Neuronal stem cell (in vitro differentiated cells): ENCODE results near the gene SLC25A45.

Source experiments
- DNase-seq: peaks from one replicate; pipeline ENCODE4 v3.0.0-alpha.2; 2013; ENCODE audit warnings: low spot score
- H2AFZ ChIP-seq: one replicate; pipeline ENCODE4 v1.6.1; 2013; ENCODE audit warnings: mild to moderate bottlenecking, low read length, inconsistent platforms
- H2AK5ac ChIP-seq: 2 replicates; pipeline ENCODE4 v1.6.1; 2013; ENCODE audit warnings: low read depth, mild to moderate bottlenecking, inconsistent platforms, low read length, moderate library complexity, mixed read lengths
- H2BK120ac ChIP-seq: 2 replicates; pipeline ENCODE4 v1.6.1; 2013; ENCODE audit warnings: low read depth, mild to moderate bottlenecking, inconsistent platforms, low read length, moderate library complexity, mixed read lengths
- H2BK12ac ChIP-seq: one replicate; pipeline ENCODE4 v1.6.1; 2013; ENCODE audit warnings: low read length, inconsistent platforms
- H2BK15ac ChIP-seq: 2 replicates; pipeline ENCODE4 v1.6.1; 2013; ENCODE audit warnings: mild to moderate bottlenecking, low read length, inconsistent platforms, mixed read lengths
- H2BK5ac ChIP-seq: one replicate; pipeline ENCODE4 v1.6.1; 2013; ENCODE audit warnings: inconsistent platforms, mild to moderate bottlenecking, low read length, moderate library complexity
- H3K14ac ChIP-seq: one replicate; pipeline ENCODE4 v1.6.1; 2013; ENCODE audit warnings: low read length, inconsistent platforms
- H3K18ac ChIP-seq: 2 replicates; pipeline ENCODE4 v1.6.1; 2013; ENCODE audit warnings: low read length, inconsistent platforms
- H3K23ac ChIP-seq: 2 replicates; pipeline ENCODE4 v1.6.1; 2013; ENCODE audit warnings: low read depth, mild to moderate bottlenecking, mixed read lengths, low read length, inconsistent platforms; ENCODE audit not compliant: poor library complexity
- H3K27ac ChIP-seq: replicated peaks from 3 replicates; pipeline ENCODE4 v1.5.1; 2013; ENCODE audit warnings: low read length, inconsistent platforms
- H3K27me3 ChIP-seq, 3 experiments: 2 replicates each; pipeline ENCODE4 v1.6.1; 2013; ENCODE audit warnings: low read length in 3 of 3, mild to moderate bottlenecking in 2 of 3, inconsistent platforms in 1 of 3, low read depth in 1 of 3, mixed read lengths in 1 of 3, moderate library complexity in 1 of 3; ENCODE audit not compliant: control insufficient read depth in 3 of 3, insufficient read depth in 3 of 3
- H3K36me3 ChIP-seq, 2 donors: replicated peaks in 1 of 2; 2 replicates each; pipeline ENCODE4 v1.6.1; 2013; ENCODE audit warnings: low read length in 2 of 2; ENCODE audit not compliant: control insufficient read depth in 2 of 2, insufficient read depth in 2 of 2
- H3K4ac ChIP-seq: 2 replicates; pipeline ENCODE4 v1.6.1; 2013; ENCODE audit warnings: inconsistent platforms, mild to moderate bottlenecking, low read length, moderate library complexity
- H3K4me1 ChIP-seq, 2 donors: 1 replicate in 1 of 2; 2 replicates in 1 of 2; pipeline ENCODE4 v1.6.1; 2013; ENCODE audit warnings: low read length in 2 of 2, low read depth in 1 of 2; ENCODE audit not compliant: control insufficient read depth in 2 of 2, insufficient read depth in 1 of 2
- H3K4me2 ChIP-seq: one replicate; pipeline ENCODE4 v1.6.1; 2013; ENCODE audit warnings: mild to moderate bottlenecking, low read length, inconsistent platforms; ENCODE audit not compliant: insufficient read depth, poor library complexity, severe bottlenecking
- H3K4me3 ChIP-seq, 2 donors: 2 replicates each; pipeline ENCODE4 v1.5.1; 2013; ENCODE audit warnings: low read length in 2 of 2, mild to moderate bottlenecking in 2 of 2, inconsistent platforms in 1 of 2, moderate library complexity in 1 of 2
- H3K79me1 ChIP-seq: one replicate; pipeline ENCODE4 v1.6.1; 2013; ENCODE audit warnings: low read depth, mild to moderate bottlenecking, inconsistent platforms, low read length, moderate library complexity
- H3K9ac ChIP-seq: one replicate; pipeline ENCODE4 v1.6.1; 2013; ENCODE audit warnings: mild to moderate bottlenecking, low read depth, low read length, inconsistent platforms; ENCODE audit not compliant: poor library complexity
- H3K9me3 ChIP-seq, 2 donors: replicated peaks in 1 of 2; 2 replicates each; pipeline versions ENCODE3 to v1.6.1; 2013; ENCODE audit warnings: low read length in 2 of 2, mild to moderate bottlenecking in 2 of 2, inconsistent platforms in 1 of 2, low read depth in 1 of 2, mixed read lengths in 1 of 2, moderate library complexity in 1 of 2; ENCODE audit not compliant: control insufficient read depth in 2 of 2, insufficient read depth in 1 of 2
- H4K8ac ChIP-seq: one replicate; pipeline ENCODE4 v1.6.1; 2013; ENCODE audit warnings: low read depth, mild to moderate bottlenecking, inconsistent platforms, low read length, moderate library complexity
- H4K91ac ChIP-seq: one replicate; pipeline ENCODE4 v1.6.1; 2013; ENCODE audit warnings: low read length, low read depth, mild to moderate bottlenecking, inconsistent platforms; ENCODE audit not compliant: poor library complexity
- WGBS, 2 donors: extraction: QIAGEN DNeasy Blood & Tissue Kit; methylation state at CpG; one replicate each; pipeline ENCODE4 v1.1.7; 2013; ENCODE audit warnings: missing lambda C conversion rate in 2 of 2, mixed read lengths in 1 of 2; ENCODE audit not compliant: insufficient read length in 2 of 2, insufficient replicate concordance in 1 of 2; ENCODE audit errors: extremely low coverage in 2 of 2; 5-methylcytosine and 5-hydroxymethylcytosine counted together

SLC25A45 gene

GRCh38 chr11:65378208-65378927 lies 4.1 kb downstream of the SLC25A45 start:
- Histone ChIP-seq H3K23ac (peak overlapping the region; percentile 75), H3K4me1 (peaks cover 12 to 14% of the 10 kb centered on the region in 2 donors), H2BK120ac (no peak overlapping the region), H3K14ac (no peak overlapping the region), H4K8ac (no peak overlapping the region), H2BK5ac (no peak overlapping the region), H3K79me1 (no peaks in the 10 kb centered on the region), H3K9me3 (peaks cover 0 to 2% of the 10 kb centered on the region in 2 donors), H3K9ac (no peak overlapping the region), H3K4ac (no peak overlapping the region), H2AK5ac (no peak overlapping the region), H3K27me3 (peaks cover 0 to 16% (median 0%) of the 10 kb centered on the region in 3 experiments), H2AFZ (no peak overlapping the region), H3K18ac (peak overlapping the region; percentile 36), H2BK12ac (no peak overlapping the region), H3K4me3 (no peak overlapping the region), H3K36me3 (no peaks in the 10 kb centered on the region), H4K91ac (no peak overlapping the region), H3K27ac (no peak overlapping the region), H3K4me2 (no peak overlapping the region), H2BK15ac (peak overlapping the region; percentile 45)
- DNase-seq, result no peak
- WGBS, 2 donors, result no CpG with 5 or more reads among the region's 19 CpGs

- WGBS, 2 donors, result no CpG with 5 or more reads among the region's 8 CpGs
These were observed 4.7 kb downstream of the SLC25A45 start for GRCh38 chr11:65377777-65378176.

GRCh38 chr11:65377036-65377435 lies 5.4 kb downstream of the SLC25A45 start:
- peak overlapping the region; percentile 41 for H2BK120ac ChIP-seq
- no CpG with 5 or more reads among the region's 8 CpGs for WGBS, 2 donors
- H3K9ac ChIP-seq, result peak overlapping the region; percentile 37
- H3K14ac ChIP-seq, result no peak overlapping the region
- no peak overlapping the region for H2BK15ac ChIP-seq
- peaks cover 3 to 4% of the 10 kb centered on the region in 2 donors for H3K4me1 ChIP-seq
- no peak overlapping the region for H3K18ac ChIP-seq
- peak overlapping the region; percentile 17 for H3K23ac ChIP-seq
- no peak overlapping the region for H3K27ac ChIP-seq
- H3K4me3 ChIP-seq, result no peak overlapping the region
- H2AK5ac ChIP-seq, result peak overlapping the region; percentile 79
- no peaks in the 10 kb centered on the region for H3K79me1 ChIP-seq
- no peak overlapping the region for H2BK12ac ChIP-seq
- no peak overlapping the region for H3K4ac ChIP-seq
- no peak overlapping the region for H3K4me2 ChIP-seq
- H3K36me3 ChIP-seq, result no peaks in the 10 kb centered on the region
- no peak overlapping the region for H2AFZ ChIP-seq
- H4K91ac ChIP-seq, result no peak overlapping the region
- no peak for DNase-seq
- H3K27me3 ChIP-seq, result peaks cover 0 to 19% (median 0%) of the 10 kb centered on the region in 3 experiments
- H3K9me3 ChIP-seq, result peaks cover 0 to 2% of the 10 kb centered on the region in 2 donors
- no peak overlapping the region for H4K8ac ChIP-seq
- H2BK5ac ChIP-seq, result peak overlapping the region; percentile 50

More at GRCh38 chr11:65377777-65378176, 4.7 kb downstream of the SLC25A45 start:
- H4K91ac ChIP-seq, result no peak overlapping the region
- no peak overlapping the region for H2BK5ac ChIP-seq
- no peak overlapping the region for H3K27ac ChIP-seq
- no peak overlapping the region for H3K4ac ChIP-seq
- H2AK5ac ChIP-seq, result peak overlapping the region; percentile 79
- H3K9me3 ChIP-seq, result peaks cover 0 to 2% of the 10 kb centered on the region in 2 donors
- peaks cover 11% of the 10 kb centered on the region in 2 donors for H3K4me1 ChIP-seq
- H2BK12ac ChIP-seq, result no peak overlapping the region
- H3K23ac ChIP-seq, result no peak overlapping the region
- peak overlapping the region; percentile 21 for H2BK15ac ChIP-seq
- H3K36me3 ChIP-seq, result no peaks in the 10 kb centered on the region
- peak overlapping the region; percentile 36 for H3K18ac ChIP-seq
- no peaks in the 10 kb centered on the region for H3K79me1 ChIP-seq
- DNase-seq, result no peak
- H3K27me3 ChIP-seq, result peaks cover 0 to 16% (median 0%) of the 10 kb centered on the region in 3 experiments
- peak overlapping the region; percentile 25 for H3K9ac ChIP-seq
- H2AFZ ChIP-seq, result no peak overlapping the region
- no peak overlapping the region for H3K14ac ChIP-seq
- no peak overlapping the region for H3K4me2 ChIP-seq
- H4K8ac ChIP-seq, result no peak overlapping the region
- H2BK120ac ChIP-seq, result no peak overlapping the region
- H3K4me3 ChIP-seq, result no peak overlapping the region

GRCh38 chr11:65376138-65376713 lies 6.2 kb downstream of the SLC25A45 start:
- H3K27ac ChIP-seq, result no peak overlapping the region
- H3K36me3 ChIP-seq, result no peaks in the 10 kb centered on the region
- H3K79me1 ChIP-seq, result no peaks in the 10 kb centered on the region
- no peak overlapping the region for H3K4me3 ChIP-seq
- H4K91ac ChIP-seq, result peak overlapping the region; percentile 3
- no peaks in the 10 kb centered on the region for H3K4me1 ChIP-seq
- peaks cover 0 to 19% (median 0%) of the 10 kb centered on the region in 3 experiments for H3K27me3 ChIP-seq
- H3K18ac ChIP-seq, result no peak overlapping the region
- DNase-seq, result no peak
- H2AK5ac ChIP-seq, result peak overlapping the region; percentile 75
- WGBS, 2 donors, result no CpG with 5 or more reads among the region's 16 CpGs
- peak overlapping the region; percentile 26 for H2BK15ac ChIP-seq
- no peak overlapping the region for H4K8ac ChIP-seq
- no peak overlapping the region for H3K14ac ChIP-seq
- H3K23ac ChIP-seq, result no peak overlapping the region
- H3K9me3 ChIP-seq, result peaks cover 0 to 2% of the 10 kb centered on the region in 2 donors
- H3K9ac ChIP-seq, result no peak overlapping the region
- H2BK120ac ChIP-seq, result no peak overlapping the region
- H3K4ac ChIP-seq, result peak overlapping the region; percentile 61
- H3K4me2 ChIP-seq, result no peak overlapping the region
- H2BK5ac ChIP-seq, result no peak overlapping the region
- H2BK12ac ChIP-seq, result peak overlapping the region; percentile 10
- no peak overlapping the region for H2AFZ ChIP-seq
